Measurements from ENCODE around the gene HOXA9.

GRCh38 chr7:27116031-27116961, 49.0 kb downstream of the HOXA9 start:
- TF ChIP-seq CTCF (IDR thresholded peaks at IDR 0.05 in 8 of 11, conservative IDR thresholded peaks at IDR 0.05 in 3 of 11) (no peak), POLR2AphosphoS5 (IDR thresholded peaks at IDR 0.05) (no peak), POLR2A (IDR thresholded peaks at IDR 0.05) (no peak)
